Choroid plexus epithelial cell (primary cell): ENCODE results near the gene COG2.

Experiments used
- DNase-seq: peaks from one replicate; pipeline ENCODE4 v3.0.0-alpha.2; 2010; ENCODE audit warnings: low read depth
- H3K4me3 ChIP-seq: 2 replicates; pipeline ENCODE4 v1.5.1; 2011; ENCODE audit warnings: low read depth, mild to moderate bottlenecking, control low read depth, low read length, moderate library complexity
- TF ChIP-seq, protein P1 (sequence below): conservative IDR thresholded peaks from 2 replicates; pipeline ENCODE4 v1.5.1; 2011; ENCODE audit warnings: low read depth, mild to moderate bottlenecking, control low read depth, inconsistent platforms, low read length, moderate library complexity

The COG2 gene

DNA sequence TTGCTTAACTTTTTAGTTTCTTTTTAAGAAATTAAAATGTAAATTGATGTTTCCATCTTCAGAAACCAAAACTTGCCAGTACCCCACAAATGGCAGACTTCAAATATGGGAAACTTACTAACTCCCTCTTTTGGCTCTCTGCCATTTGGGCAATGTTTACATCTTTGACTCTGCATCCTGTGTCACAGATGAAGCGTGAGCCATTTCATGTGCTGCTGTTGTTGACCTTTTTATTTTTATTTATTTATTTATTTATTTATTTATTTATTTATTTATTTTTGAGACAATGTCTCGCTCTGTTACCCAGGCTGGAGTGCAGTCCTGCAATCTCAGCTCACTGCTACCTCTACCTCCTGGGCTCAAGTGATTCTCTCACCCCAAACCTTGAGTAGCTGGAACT, 16.0 kb upstream of the COG2 start:
- TF ChIP-seq, protein P1, sequence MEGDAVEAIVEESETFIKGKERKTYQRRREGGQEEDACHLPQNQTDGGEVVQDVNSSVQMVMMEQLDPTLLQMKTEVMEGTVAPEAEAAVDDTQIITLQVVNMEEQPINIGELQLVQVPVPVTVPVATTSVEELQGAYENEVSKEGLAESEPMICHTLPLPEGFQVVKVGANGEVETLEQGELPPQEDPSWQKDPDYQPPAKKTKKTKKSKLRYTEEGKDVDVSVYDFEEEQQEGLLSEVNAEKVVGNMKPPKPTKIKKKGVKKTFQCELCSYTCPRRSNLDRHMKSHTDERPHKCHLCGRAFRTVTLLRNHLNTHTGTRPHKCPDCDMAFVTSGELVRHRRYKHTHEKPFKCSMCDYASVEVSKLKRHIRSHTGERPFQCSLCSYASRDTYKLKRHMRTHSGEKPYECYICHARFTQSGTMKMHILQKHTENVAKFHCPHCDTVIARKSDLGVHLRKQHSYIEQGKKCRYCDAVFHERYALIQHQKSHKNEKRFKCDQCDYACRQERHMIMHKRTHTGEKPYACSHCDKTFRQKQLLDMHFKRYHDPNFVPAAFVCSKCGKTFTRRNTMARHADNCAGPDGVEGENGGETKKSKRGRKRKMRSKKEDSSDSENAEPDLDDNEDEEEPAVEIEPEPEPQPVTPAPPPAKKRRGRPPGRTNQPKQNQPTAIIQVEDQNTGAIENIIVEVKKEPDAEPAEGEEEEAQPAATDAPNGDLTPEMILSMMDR = no peak
- no peak for DNase-seq

DNA sequence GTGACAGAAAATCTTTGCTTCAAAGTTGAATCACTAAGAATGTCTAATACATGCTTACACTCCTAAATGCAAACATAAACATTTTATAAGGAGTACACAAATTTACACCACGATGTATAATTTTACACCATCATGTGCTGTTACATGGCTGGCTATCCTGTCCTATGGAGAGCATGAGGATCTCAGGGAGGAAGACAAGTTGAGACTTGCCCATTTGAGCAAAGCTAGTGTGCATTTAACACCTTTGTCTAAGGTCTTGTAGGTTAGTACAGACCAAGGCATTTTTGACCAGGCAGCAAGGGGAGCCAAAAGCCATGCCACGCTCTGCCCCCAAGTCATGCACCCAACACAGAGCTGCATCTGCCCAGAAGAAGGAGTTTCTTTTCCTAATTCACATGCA, 14.5 kb upstream of the COG2 start:
- H3K4me3 ChIP-seq = no peak overlapping the region
- DNase-seq = no peak
- TF ChIP-seq, protein P1 = no peak

More for the DNA sequence above, 16.0 kb upstream of the COG2 start:
- no peak overlapping the region for H3K4me3 ChIP-seq

GRCh38 chr1:230629511-230629910, 12.8 kb upstream of the COG2 start:
- peak; percentile 50 for DNase-seq
- no peak overlapping the region for H3K4me3 ChIP-seq
- TF ChIP-seq, protein P1 = no peak

DNA sequence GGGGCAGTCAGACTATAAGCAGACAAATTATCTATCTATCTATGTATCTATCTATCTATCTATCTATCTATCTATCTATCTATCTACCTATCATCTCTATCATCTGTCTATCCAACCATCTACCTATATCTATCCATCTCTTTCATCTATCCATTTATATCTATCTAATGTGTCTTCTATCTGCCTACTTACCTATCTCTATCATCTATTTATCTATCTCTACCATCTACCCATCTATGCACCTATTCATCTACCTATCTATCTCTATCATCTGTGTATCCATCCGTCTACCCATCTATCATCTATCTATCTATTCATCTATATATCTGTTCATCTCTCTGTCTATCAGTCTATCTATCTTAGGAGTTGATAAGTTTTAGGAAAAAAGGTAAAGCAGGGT, 10.8 kb upstream of the COG2 start:
- DNase-seq = no peak
- TF ChIP-seq, protein P1 = no peak
- no peak overlapping the region for H3K4me3 ChIP-seq

GRCh38 chr1:230632273-230632873, 9.9 kb upstream of the COG2 start:
- no peak overlapping the region for H3K4me3 ChIP-seq
- TF ChIP-seq, protein P1 = peak; percentile 70
- DNase-seq = peak; percentile 62

GRCh38 chr1:230633469-230633868, 8.8 kb upstream of the COG2 start:
- DNase-seq = no peak
- no peak overlapping the region for H3K4me3 ChIP-seq
- TF ChIP-seq, protein P1 = no peak

DNA sequence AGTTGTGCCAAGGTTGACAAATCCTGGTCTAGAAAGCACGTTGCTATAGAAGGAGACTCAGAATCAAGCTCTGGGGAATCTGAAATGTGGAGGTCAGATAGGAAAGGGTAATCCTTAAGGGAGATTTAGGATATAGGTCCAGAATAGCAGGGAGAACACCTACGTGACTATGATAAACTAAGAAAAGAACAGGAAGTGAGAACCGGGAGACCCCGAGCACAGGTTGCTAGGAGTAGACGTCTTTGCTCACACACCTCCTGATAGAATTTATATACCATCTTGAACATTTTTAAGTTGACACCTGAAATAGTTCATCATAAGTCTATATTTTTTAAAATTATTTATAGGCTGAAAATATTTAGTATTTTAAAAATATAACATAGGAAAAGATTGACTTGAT, 7.9 kb upstream of the COG2 start:
- DNase-seq = no peak
- no peak overlapping the region for H3K4me3 ChIP-seq
- TF ChIP-seq, protein P1 = no peak
